Measurements from ENCODE around the gene CCNI.

CCNI gene

DNA sequence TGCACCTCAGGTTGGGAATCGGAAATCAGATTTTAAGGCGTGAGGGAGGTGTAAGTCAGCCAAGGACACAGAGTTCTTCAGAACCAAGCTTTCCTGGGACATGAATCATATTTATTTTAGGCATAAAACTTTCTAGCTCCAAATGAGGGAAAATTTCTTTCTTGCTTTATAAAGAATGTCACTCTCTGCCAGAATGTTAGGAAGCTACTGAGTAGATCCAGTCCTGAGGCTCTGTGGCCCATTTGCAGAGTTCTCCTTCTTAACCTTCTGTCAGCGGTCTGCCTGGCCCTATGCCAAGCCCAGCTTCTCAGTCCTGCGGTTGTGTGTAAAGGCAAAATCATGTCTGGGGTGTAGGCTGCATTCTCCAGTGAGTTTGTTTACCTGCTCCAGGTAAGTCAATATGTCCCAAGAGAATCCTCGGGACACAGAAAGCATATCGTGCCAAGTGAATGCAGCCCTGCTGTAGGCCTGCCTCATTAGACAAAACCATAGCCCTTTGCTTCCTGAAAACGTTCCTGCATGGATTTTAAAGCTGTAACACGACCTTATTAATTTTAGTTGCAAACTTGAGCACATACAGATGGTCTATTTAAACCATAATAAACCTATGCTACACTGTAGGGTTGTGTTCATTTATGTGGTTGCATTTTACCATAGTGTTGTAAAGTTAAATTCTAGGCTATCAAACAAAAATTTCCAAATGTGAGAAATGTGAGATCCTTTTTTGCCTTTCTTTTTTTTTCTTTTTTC lies 29.2 kb upstream of the CCNI start:
- no peaks in the 10 kb centered on the region for H3K4me1 ChIP-seq
- no peak overlapping the region for H3K27ac ChIP-seq
- peak overlapping the region; percentile 35 for H3K4me2 ChIP-seq (ENCODE audit: low read length)
- H3K9me3 ChIP-seq (ENCODE audit: control insufficient read depth, low read length), result no peaks in the 10 kb centered on the region
- H3K4me3 ChIP-seq (ENCODE audit: low read depth, low read length), result no peak overlapping the region
- no peaks in the 10 kb centered on the region for H3K36me3 ChIP-seq (ENCODE audit: control insufficient read depth, insufficient read depth, low read length)
- H2AFZ ChIP-seq, result peak overlapping the region; percentile 59
- no peaks in the 10 kb centered on the region for H3K79me2 ChIP-seq
- TF ChIP-seq, protein P1, sequence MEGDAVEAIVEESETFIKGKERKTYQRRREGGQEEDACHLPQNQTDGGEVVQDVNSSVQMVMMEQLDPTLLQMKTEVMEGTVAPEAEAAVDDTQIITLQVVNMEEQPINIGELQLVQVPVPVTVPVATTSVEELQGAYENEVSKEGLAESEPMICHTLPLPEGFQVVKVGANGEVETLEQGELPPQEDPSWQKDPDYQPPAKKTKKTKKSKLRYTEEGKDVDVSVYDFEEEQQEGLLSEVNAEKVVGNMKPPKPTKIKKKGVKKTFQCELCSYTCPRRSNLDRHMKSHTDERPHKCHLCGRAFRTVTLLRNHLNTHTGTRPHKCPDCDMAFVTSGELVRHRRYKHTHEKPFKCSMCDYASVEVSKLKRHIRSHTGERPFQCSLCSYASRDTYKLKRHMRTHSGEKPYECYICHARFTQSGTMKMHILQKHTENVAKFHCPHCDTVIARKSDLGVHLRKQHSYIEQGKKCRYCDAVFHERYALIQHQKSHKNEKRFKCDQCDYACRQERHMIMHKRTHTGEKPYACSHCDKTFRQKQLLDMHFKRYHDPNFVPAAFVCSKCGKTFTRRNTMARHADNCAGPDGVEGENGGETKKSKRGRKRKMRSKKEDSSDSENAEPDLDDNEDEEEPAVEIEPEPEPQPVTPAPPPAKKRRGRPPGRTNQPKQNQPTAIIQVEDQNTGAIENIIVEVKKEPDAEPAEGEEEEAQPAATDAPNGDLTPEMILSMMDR (IDR thresholded peaks at IDR 0.05), result no peak
- H3K9ac ChIP-seq, result no peak overlapping the region
- no peaks in the 10 kb centered on the region for H3K27me3 ChIP-seq (ENCODE audit: control insufficient read depth, insufficient read depth, low read length)

DNA sequence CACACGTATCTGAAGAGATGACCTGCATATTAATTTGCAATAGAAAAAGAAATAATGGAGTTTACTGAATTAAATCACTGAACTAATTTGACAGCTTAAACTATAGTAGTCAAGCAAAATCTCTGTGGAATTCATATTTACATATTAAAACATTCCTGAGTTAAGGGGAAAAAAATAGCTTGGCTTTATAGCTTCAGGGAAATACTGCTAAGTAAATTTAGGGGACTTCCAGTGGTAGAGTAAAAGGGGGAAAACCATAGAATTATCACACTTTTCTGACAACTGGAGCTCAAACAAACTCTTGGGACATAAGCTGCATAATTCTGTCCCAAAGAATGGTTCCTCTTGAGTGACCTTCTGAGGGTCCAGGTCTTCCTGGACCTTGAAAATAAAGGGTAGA lies 28.6 kb upstream of the CCNI start:
- no peak overlapping the region for H3K4me2 ChIP-seq (ENCODE audit: low read length)
- no peak overlapping the region for H3K9ac ChIP-seq
- H3K4me3 ChIP-seq (ENCODE audit: low read depth, low read length), result no peak overlapping the region
- TF ChIP-seq, protein P1 (IDR thresholded peaks at IDR 0.05), result no peak
- no peaks in the 10 kb centered on the region for H3K36me3 ChIP-seq (ENCODE audit: control insufficient read depth, insufficient read depth, low read length)
- H3K79me2 ChIP-seq, result no peaks in the 10 kb centered on the region
- H3K27ac ChIP-seq, result no peak overlapping the region
- no peaks in the 10 kb centered on the region for H3K9me3 ChIP-seq (ENCODE audit: control insufficient read depth, low read length)
- H3K4me1 ChIP-seq, result no peaks in the 10 kb centered on the region
- H3K27me3 ChIP-seq (ENCODE audit: control insufficient read depth, insufficient read depth, low read length), result no peaks in the 10 kb centered on the region
- H2AFZ ChIP-seq, result peak overlapping the region; percentile 59

DNA sequence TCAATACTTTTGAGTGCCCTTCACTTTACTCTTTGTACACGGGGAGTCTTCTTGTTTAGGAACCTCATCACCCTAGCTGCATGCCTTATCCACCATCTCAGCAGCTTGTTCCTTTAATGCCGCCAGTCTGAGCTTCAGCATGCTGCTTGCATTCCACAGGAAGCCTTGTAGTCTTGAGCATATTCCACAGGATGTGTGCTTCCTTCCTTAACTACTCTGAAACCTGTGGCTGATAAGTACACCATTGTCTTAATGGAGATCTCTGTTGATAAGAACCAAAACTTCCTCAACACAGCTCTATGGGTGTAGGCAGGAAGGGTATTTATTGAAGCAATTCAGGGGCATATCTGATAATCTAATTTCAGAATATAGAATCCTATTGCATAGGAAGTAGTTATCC lies 24.4 kb upstream of the CCNI start:
- H3K27me3 ChIP-seq (ENCODE audit: control insufficient read depth, insufficient read depth, low read length), result no peaks in the 10 kb centered on the region
- no peak overlapping the region for H3K4me2 ChIP-seq (ENCODE audit: low read length)
- H3K9me3 ChIP-seq (ENCODE audit: control insufficient read depth, low read length), result no peaks in the 10 kb centered on the region
- no peaks in the 10 kb centered on the region for H3K36me3 ChIP-seq (ENCODE audit: control insufficient read depth, insufficient read depth, low read length)
- H3K9ac ChIP-seq, result no peak overlapping the region
- no peak overlapping the region for H2AFZ ChIP-seq
- no peaks in the 10 kb centered on the region for H3K79me2 ChIP-seq
- H3K27ac ChIP-seq, result no peak overlapping the region
- no peaks in the 10 kb centered on the region for H3K4me1 ChIP-seq
- TF ChIP-seq, protein P1 (IDR thresholded peaks at IDR 0.05), result no peak
- H3K4me3 ChIP-seq (ENCODE audit: low read depth, low read length), result no peak overlapping the region

DNA sequence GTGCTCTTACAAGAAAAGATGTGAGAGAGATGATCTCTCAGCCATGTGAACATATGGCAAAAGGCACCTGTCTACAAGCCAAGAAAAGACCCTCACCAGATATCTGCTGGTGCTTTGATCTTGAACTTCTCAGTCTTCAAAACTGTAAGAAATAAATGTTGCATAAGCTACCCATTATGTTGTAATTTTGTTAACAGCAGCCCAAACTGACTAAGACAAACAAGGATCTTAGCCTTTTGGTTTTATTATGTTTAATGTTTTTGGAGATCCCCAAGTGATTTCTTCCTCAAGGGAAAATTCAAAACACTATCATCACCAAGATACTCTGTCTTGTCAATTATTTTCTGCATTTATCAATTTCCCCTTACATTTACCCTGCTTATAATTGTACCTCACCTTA lies 21.8 kb upstream of the CCNI start:
- Histone ChIP-seq H3K9ac (no peak overlapping the region), H3K4me2 (ENCODE audit: low read length) (no peak overlapping the region), H3K27me3 (ENCODE audit: control insufficient read depth, insufficient read depth, low read length) (no peaks in the 10 kb centered on the region), H3K36me3 (ENCODE audit: control insufficient read depth, insufficient read depth, low read length) (no peaks in the 10 kb centered on the region), H3K9me3 (ENCODE audit: control insufficient read depth, low read length) (no peaks in the 10 kb centered on the region), H2AFZ (no peak overlapping the region), H3K4me1 (no peaks in the 10 kb centered on the region), H3K4me3 (ENCODE audit: low read depth, low read length) (no peak overlapping the region), H3K27ac (no peak overlapping the region), H3K79me2 (no peaks in the 10 kb centered on the region)
- TF ChIP-seq, protein P1 (IDR thresholded peaks at IDR 0.05), result no peak
